GM12891 (cell line): ENCODE measurements around the gene PCDHA9.

Source experiments
- DNase-seq: peaks from one replicate; pipeline ENCODE4 v3.0.0; 2011; ENCODE audit warnings: low spot score; ENCODE audit not compliant: insufficient read length
- FAIRE-seq: peaks from 2 replicates; lab custom pipeline; 2011; peaks lifted over from hg19 to GRCh38; lab: Jason Lieb, UNC
- PAX5 ChIP-seq: IDR thresholded peaks from 2 replicates; pipeline ENCODE4 v1.6.1; 2011; ENCODE audit warnings: low read length, moderate library complexity, mild to moderate bottlenecking; ENCODE audit not compliant: insufficient read depth, severe bottlenecking
- POLR2A ChIP-seq: IDR thresholded peaks from 2 replicates; pipeline ENCODE4 v1.6.1; 2011; ENCODE audit warnings: low read depth, low read length, control low read depth
- POLR2AphosphoS5 ChIP-seq: IDR thresholded peaks from 2 replicates; pipeline ENCODE4 v1.6.1; 2011; ENCODE audit warnings: low read depth, low read length, control low read depth
- POU2F2 ChIP-seq: IDR thresholded peaks from 2 replicates; pipeline ENCODE4 v1.6.1; 2011; ENCODE audit warnings: low read depth, mild to moderate bottlenecking, control low read depth, low read length, moderate library complexity
- SPI1 ChIP-seq: IDR thresholded peaks from 2 replicates; pipeline ENCODE4 v1.6.1; 2011; ENCODE audit warnings: low read depth, low read length, control low read depth
- TAF1 ChIP-seq: IDR thresholded peaks from 2 replicates; pipeline ENCODE4 v1.6.1; 2011; ENCODE audit warnings: low read depth, low read length, control low read depth

Gene PCDHA9

DNA sequence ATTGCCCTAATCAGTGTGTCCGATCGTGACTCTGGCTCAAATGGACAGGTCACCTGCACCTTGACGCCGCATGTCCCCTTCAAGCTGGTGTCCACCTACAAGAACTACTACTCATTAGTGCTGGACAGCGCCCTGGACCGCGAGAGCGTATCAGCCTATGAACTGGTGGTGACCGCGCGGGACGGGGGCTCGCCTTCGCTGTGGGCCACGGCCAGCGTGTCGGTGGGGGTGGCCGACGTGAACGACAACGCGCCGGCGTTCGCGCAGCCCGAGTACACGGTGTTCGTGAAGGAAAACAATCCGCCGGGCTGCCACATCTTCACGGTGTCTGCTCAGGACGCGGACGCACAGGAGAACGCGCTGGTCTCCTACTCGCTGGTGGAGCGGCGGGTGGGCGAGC lies 35.2 kb downstream of the PCDHA9 start:
- FAIRE-seq, result no peak
- TF ChIP-seq POLR2AphosphoS5 (no peak), PAX5 (no peak), TAF1 (no peak), SPI1 (no peak), POU2F2 (no peak), POLR2A (no peak)
- no peak for DNase-seq

DNA sequence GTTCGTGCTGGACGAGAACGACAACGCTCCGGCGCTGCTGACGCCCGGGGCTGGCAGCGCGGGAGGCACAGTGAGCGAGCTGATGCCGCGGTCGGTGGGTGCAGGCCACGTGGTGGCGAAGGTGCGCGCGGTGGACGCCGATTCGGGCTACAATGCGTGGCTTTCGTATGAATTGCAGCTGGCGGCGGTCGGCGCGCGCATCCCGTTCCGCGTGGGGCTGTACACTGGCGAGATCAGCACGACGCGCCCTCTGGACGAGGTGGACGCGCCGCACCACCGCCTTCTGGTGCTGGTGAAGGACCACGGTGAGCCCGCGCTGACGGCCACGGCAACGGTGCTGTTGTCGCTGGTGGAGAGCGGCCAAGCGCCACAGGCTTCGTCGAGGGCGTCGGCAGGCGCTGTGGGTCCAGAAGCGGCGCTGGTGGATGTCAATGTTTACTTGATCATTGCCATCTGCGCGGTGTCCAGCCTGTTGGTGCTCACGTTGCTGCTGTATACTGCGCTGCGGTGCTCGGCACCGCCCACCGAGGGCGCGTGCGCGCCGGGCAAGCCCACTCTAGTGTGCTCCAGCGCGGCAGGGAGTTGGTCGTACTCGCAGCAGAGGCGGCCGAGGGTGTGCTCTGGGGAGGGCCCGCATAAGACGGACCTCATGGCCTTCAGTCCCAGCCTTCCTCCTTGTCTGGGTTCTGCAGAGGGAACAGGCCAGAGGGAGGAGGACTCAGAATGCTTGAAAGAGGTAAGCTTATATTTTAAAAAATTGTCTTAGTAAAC lies 35.9 kb downstream of the PCDHA9 start:
- no peak for TF ChIP-seq POLR2AphosphoS5
- DNase-seq (no peak), FAIRE-seq (no peak)
